ENCODE measurements around the gene TRPC4AP.

DNA sequence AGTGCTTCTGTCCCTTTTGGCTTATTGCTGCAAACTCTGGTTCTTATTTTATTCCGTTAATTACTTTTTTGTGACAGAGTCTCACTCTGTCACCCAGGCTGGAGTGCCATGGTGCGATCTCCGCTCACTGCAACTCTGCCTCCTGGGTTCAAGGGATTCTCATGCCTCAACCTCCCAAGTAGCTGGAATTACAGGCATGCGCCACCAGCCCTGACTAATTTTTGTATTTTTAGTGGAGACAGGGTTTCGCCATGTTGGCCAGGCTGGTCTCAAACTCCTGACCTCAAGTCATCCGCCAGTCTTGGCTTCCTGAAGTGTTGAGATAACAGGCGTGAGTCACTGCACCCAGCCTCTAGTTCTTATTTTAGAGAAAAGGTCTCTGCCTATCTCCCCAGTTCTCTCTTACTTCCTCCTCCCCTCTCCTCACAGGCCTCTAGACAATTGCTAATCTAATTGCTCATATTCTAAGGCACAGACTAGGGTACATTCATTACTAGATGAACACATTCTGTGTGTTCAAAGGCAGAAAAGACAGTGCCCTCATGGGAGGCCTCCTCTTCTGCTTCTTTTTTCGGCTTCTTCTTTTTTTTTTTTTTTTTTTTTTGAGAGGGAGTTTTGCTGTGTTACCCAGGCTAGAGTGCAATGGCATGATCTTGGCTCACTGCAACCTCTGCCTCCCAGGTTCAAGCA lies 27.6 kb upstream of the TRPC4AP start:
- TF ChIP-seq, protein P1, sequence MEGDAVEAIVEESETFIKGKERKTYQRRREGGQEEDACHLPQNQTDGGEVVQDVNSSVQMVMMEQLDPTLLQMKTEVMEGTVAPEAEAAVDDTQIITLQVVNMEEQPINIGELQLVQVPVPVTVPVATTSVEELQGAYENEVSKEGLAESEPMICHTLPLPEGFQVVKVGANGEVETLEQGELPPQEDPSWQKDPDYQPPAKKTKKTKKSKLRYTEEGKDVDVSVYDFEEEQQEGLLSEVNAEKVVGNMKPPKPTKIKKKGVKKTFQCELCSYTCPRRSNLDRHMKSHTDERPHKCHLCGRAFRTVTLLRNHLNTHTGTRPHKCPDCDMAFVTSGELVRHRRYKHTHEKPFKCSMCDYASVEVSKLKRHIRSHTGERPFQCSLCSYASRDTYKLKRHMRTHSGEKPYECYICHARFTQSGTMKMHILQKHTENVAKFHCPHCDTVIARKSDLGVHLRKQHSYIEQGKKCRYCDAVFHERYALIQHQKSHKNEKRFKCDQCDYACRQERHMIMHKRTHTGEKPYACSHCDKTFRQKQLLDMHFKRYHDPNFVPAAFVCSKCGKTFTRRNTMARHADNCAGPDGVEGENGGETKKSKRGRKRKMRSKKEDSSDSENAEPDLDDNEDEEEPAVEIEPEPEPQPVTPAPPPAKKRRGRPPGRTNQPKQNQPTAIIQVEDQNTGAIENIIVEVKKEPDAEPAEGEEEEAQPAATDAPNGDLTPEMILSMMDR (IDR thresholded peaks at IDR 0.05 in 2 of 3, conservative IDR thresholded peaks at IDR 0.05 in 1 of 3; ENCODE audit: borderline replicate concordance in 1 of 3, insufficient read depth in 1 of 3, low read depth in 2 of 3, low read length in 2 of 3) = no peak
- no peak for TF ChIP-seq POLR2A (IDR thresholded peaks at IDR 0.05; ENCODE audit: borderline replicate concordance, extremely low read depth, insufficient read depth, insufficient read length)
- TF ChIP-seq ZFX (IDR thresholded peaks at IDR 0.05) = no peak
- TF ChIP-seq EZH2 (IDR thresholded peaks at IDR 0.05) = no peak
- TF ChIP-seq ZNF274 (IDR thresholded peaks at IDR 0.05; ENCODE audit: low read depth, low read length) = no peak
